NOMO-1 treated with DMSO at 0.1 percent for 48 hours (cell line): ENCODE measurements around the gene AGAP3.

Experiments used
- DNase-seq: peaks from one replicate; lab custom pipeline; 2025; ENCODE audit not compliant: unreplicated experiment; lab: John Stamatoyannopoulos, UW

The AGAP3 gene

GRCh38 chr7:151073990-151074389, 12.3 kb upstream of the AGAP3 start:
- DNase-seq = no peak

GRCh38 chr7:151074817-151075661, 11.2 kb upstream of the AGAP3 start:
- DNase-seq = no peak

- no peak for DNase-seq
Observed at GRCh38 chr7:151075662-151075971, 10.7 kb upstream of the AGAP3 start.

- DNase-seq = no peak
Observed at GRCh38 chr7:151075978-151076426, 10.3 kb upstream of the AGAP3 start.

GRCh38 chr7:151076863-151077704, 9.2 kb upstream of the AGAP3 start:
- no peak for DNase-seq

GRCh38 chr7:151077705-151078232, 8.5 kb upstream of the AGAP3 start:
- DNase-seq = no peak

GRCh38 chr7:151078233-151079040, 7.8 kb upstream of the AGAP3 start:
- no peak for DNase-seq

- DNase-seq = no peak
Observed at GRCh38 chr7:151079199-151079910, 6.9 kb upstream of the AGAP3 start.

- no peak for DNase-seq
Observed at GRCh38 chr7:151080067-151080521, 6.2 kb upstream of the AGAP3 start.

GRCh38 chr7:151080522-151081169, 5.6 kb upstream of the AGAP3 start, which contains the start of gene FASTK:
Gene FASTK, minus strand, starts transcription at chr7:151080809. Its CDS starts 43 bp downstream, at chr7:151080766.
- peak; percentile 69 for DNase-seq

- no peak for DNase-seq
Observed at GRCh38 chr7:151081170-151082101, 4.8 kb upstream of the AGAP3 start.

- DNase-seq = no peak
Observed at GRCh38 chr7:151082141-151083070, 3.9 kb upstream of the AGAP3 start.

- DNase-seq = peak; percentile 22
Observed at GRCh38 chr7:151083071-151083823, 3.0 kb upstream of the AGAP3 start, which contains the start of gene TMUB1. Gene TMUB1, minus strand, starts transcription at chr7:151083493. Its CDS starts 930 bp downstream, at chr7:151082563.

- DNase-seq = no peak
Observed at GRCh38 chr7:151083824-151084160, 2.5 kb upstream of the AGAP3 start.

GRCh38 chr7:151085329-151085690, 965 bp upstream of the AGAP3 start:
- no peak for DNase-seq

- no peak for DNase-seq
Observed at GRCh38 chr7:151086802-151087244, 548 bp downstream of the AGAP3 start.
